Loucy (cell line): ENCODE results near the gene STON1.
A peak's percentile ranks its signal among the peaks of the same experiment; 100 is the strongest.

Experiments
- H2AFZ ChIP-seq: fragments of 200-600 bp; sonication (generic); 2 replicates; pipeline ENCODE4 v1.6.0; 2016; ENCODE audit warnings: antibody characterized with exemption, mild to moderate bottlenecking, low read length, moderate library complexity
- H3F3A ChIP-seq: fragments of 200-600 bp; 2 replicates; pipeline ENCODE4 v1.6.0; 2016; ENCODE audit warnings: antibody characterized with exemption, low read depth, mild to moderate bottlenecking
- H3K27me3 ChIP-seq: fragments of 200-600 bp; sonication (generic); 2 replicates; pipeline ENCODE4 v1.6.1; 2014; ENCODE audit warnings: low read length, mild to moderate bottlenecking; ENCODE audit not compliant: insufficient read depth, poor library complexity, severe bottlenecking
- H3K36me3 ChIP-seq: fragments of 200-600 bp; sonication (generic); 2 replicates; pipeline ENCODE4 v1.6.1; 2016; ENCODE audit warnings: low read length; ENCODE audit not compliant: insufficient read depth
- H3K4me1 ChIP-seq: fragments of 200-600 bp; sonication (generic); 2 replicates; pipeline ENCODE4 v1.5.1; 2014; ENCODE audit warnings: low read length, mild to moderate bottlenecking; ENCODE audit not compliant: insufficient read depth, poor library complexity, severe bottlenecking
- H3K4me2 ChIP-seq: fragments of 200-600 bp; sonication (generic); 2 replicates; pipeline ENCODE4 v1.6.0; 2014; ENCODE audit warnings: antibody characterized with exemption, low read length, low read depth, mild to moderate bottlenecking; ENCODE audit not compliant: poor library complexity, severe bottlenecking
- H3K4me3 ChIP-seq: fragments of 200-600 bp; sonication (generic); 2 replicates; pipeline ENCODE4 v1.5.1; 2014; ENCODE audit warnings: low read length, mild to moderate bottlenecking, mixed read lengths; ENCODE audit not compliant: poor library complexity, severe bottlenecking
- H3K79me2 ChIP-seq: fragments of 200-600 bp; sonication (generic); 2 replicates; pipeline ENCODE4 v1.6.1; 2014; ENCODE audit warnings: low read length; ENCODE audit not compliant: insufficient read depth
- H3K9ac ChIP-seq: fragments of 200-600 bp; sonication (generic); 2 replicates; pipeline ENCODE4 v1.6.0; 2014; ENCODE audit warnings: mild to moderate bottlenecking, low read depth, low read length, moderate library complexity; ENCODE audit not compliant: poor library complexity, severe bottlenecking
- H3K9me2 ChIP-seq: fragments of 200-600 bp; sonication (generic); replicated peaks from 2 replicates; pipeline ENCODE4 v1.6.1; 2016; ENCODE audit warnings: low read depth, low read length, mixed read lengths
- H3K9me3 ChIP-seq: fragments of 200-600 bp; sonication (generic); 2 replicates; pipeline ENCODE4 v1.6.1; 2014; ENCODE audit warnings: mild to moderate bottlenecking, antibody characterized with exemption, low read length, low read depth; ENCODE audit not compliant: insufficient read depth
- H4K20me1 ChIP-seq: fragments of 200-600 bp; sonication (generic); 2 replicates; pipeline ENCODE4 v1.6.0; 2014; ENCODE audit warnings: antibody characterized with exemption, low read length, mild to moderate bottlenecking; ENCODE audit not compliant: insufficient read depth, poor library complexity, severe bottlenecking
- EZH2phosphoT487 ChIP-seq: fragments of 200-600 bp; IDR thresholded peaks from 2 replicates; pipeline ENCODE4 v1.6.1; 2018; ENCODE audit warnings: antibody characterized with exemption, mild to moderate bottlenecking, moderate library complexity, borderline replicate concordance
- TF ChIP-seq, protein P1 (sequence below): fragments of 200-600 bp; sonication (generic); conservative IDR thresholded peaks from 2 replicates; pipeline ENCODE4 v1.5.1; 2014; ENCODE audit warnings: mild to moderate bottlenecking, antibody characterized with exemption, low read length

The STON1 gene

DNA sequence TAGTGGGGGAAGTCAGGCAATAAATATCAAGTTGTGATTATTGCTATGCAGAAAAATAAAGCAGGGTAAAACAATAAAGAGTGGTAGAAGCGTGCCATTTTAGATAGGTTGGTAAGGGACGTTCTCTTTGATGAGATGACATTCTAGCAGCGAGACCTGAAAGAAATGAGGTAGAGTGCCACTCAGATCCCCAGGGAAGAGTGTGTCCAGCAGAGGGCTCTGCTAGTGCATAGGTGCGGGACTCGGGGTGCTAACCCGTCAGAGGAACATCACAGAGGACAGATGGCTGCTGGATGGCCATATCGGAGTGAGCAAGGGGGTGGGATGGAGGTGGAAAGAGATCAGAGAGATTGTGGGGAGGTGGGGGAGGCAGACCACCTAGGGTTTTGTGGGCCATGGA lies 71.4 kb downstream of the STON1 start:
- H3K9me2 ChIP-seq = no peaks in the 10 kb centered on the region
- no peaks in the 10 kb centered on the region for H3K27me3 ChIP-seq
- H3K4me1 ChIP-seq = no peaks in the 10 kb centered on the region
- H4K20me1 ChIP-seq = no peaks in the 10 kb centered on the region
- TF ChIP-seq, protein P1, sequence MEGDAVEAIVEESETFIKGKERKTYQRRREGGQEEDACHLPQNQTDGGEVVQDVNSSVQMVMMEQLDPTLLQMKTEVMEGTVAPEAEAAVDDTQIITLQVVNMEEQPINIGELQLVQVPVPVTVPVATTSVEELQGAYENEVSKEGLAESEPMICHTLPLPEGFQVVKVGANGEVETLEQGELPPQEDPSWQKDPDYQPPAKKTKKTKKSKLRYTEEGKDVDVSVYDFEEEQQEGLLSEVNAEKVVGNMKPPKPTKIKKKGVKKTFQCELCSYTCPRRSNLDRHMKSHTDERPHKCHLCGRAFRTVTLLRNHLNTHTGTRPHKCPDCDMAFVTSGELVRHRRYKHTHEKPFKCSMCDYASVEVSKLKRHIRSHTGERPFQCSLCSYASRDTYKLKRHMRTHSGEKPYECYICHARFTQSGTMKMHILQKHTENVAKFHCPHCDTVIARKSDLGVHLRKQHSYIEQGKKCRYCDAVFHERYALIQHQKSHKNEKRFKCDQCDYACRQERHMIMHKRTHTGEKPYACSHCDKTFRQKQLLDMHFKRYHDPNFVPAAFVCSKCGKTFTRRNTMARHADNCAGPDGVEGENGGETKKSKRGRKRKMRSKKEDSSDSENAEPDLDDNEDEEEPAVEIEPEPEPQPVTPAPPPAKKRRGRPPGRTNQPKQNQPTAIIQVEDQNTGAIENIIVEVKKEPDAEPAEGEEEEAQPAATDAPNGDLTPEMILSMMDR = peak; percentile 69
- TF ChIP-seq EZH2phosphoT487 = no peak
- no peaks in the 10 kb centered on the region for H3F3A ChIP-seq
- H3K79me2 ChIP-seq = no peaks in the 10 kb centered on the region
- H3K9ac ChIP-seq = no peak overlapping the region
- no peak overlapping the region for H3K4me3 ChIP-seq
- no peaks in the 10 kb centered on the region for H3K36me3 ChIP-seq
- H3K4me2 ChIP-seq = no peak overlapping the region
- H2AFZ ChIP-seq = no peak overlapping the region
- H3K9me3 ChIP-seq = no peaks in the 10 kb centered on the region

DNA sequence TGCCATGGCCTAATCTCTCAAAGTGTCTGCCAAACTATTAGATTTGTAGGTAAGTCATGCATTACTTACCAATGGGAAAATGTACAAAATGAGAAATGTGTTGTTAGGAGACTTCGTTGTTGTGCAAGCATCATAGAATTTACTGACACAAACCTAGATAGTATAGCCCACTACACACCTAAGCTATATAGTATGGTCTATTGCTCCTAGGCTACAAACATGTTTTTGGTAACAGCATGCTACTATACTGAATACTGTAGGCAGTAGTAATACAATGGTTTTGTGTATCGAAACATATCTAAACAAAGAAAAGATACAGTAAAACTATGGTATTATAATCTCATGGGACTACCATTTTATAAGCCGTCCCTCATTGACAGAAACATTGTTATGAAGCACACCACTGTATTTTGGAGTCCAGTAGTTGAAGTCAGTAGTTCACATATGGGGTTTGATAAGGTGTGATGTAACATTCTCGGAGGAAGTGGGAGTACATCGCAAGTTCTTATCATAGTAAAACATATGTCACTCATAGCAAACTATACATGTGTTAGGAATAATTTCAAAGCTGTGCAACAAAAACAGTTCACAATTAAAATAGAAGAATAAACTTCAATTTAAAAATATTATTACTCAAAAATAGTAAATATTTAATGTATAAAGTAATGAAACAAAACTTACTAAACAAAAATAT lies 75.7 kb downstream of the STON1 start:
- no peaks in the 10 kb centered on the region for H3K9me3 ChIP-seq
- no peaks in the 10 kb centered on the region for H3K27me3 ChIP-seq

DNA sequence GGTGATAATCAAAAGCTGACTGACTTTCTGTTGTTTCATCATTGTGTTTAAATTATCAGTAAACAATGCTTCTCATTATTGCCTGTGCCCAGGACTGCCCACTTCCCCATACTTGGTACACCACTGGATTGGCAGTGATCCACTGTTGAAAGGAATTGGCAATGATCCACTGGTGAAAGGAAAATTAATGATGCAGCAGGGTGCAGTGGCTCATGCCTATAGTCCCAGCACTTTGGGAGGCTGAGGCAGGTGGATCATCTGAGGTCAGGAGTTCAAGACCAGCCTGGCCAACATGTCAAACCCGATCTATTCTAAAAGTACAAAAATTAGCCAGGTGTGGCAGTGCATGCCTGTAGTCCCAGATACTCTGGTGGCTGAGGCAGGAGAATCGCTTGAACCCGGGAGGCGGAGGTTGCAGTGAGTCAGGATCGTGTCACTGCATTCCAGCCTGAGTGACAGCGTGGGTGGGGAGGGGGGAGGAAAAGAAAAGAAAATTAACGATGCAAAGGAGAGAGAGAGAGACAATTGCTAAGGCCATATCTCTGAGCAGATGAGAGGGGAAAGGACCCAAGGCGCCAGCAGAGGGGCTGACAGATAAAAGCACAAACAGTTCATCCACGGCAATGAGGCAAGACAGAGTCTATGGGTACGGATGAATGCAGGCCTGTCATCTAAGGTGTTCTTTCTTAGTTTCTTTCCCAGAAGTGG lies 77.5 kb downstream of the STON1 start:
- no peak overlapping the region for H2AFZ ChIP-seq
- H3K9me3 ChIP-seq = no peaks in the 10 kb centered on the region
- no peaks in the 10 kb centered on the region for H3K4me1 ChIP-seq
- no peak overlapping the region for H3K9ac ChIP-seq
- H3F3A ChIP-seq = no peaks in the 10 kb centered on the region
- no peaks in the 10 kb centered on the region for H4K20me1 ChIP-seq
- no peak overlapping the region for H3K4me3 ChIP-seq
- H3K27me3 ChIP-seq = no peaks in the 10 kb centered on the region
- TF ChIP-seq, protein P1 = no peak
- TF ChIP-seq EZH2phosphoT487 = no peak
- no peaks in the 10 kb centered on the region for H3K79me2 ChIP-seq
- no peak overlapping the region for H3K4me2 ChIP-seq
- no peaks in the 10 kb centered on the region for H3K9me2 ChIP-seq
- H3K36me3 ChIP-seq = no peaks in the 10 kb centered on the region

More for the DNA sequence above, 75.7 kb downstream of the STON1 start:
- no peak for TF ChIP-seq EZH2phosphoT487
- TF ChIP-seq, protein P1 = no peak
- Histone ChIP-seq H3K9me2 (no peaks in the 10 kb centered on the region), H3K36me3 (no peaks in the 10 kb centered on the region), H3K4me1 (no peaks in the 10 kb centered on the region), H4K20me1 (no peaks in the 10 kb centered on the region), H3K9ac (no peak overlapping the region), H3K4me2 (no peak overlapping the region), H3F3A (no peaks in the 10 kb centered on the region), H2AFZ (no peak overlapping the region), H3K4me3 (no peak overlapping the region), H3K79me2 (no peaks in the 10 kb centered on the region)
